AG20443 (cell line): ENCODE results near the gene ASPDH.
A peak's percentile ranks its signal among the peaks of the same experiment; 100 is the strongest.

ENCODE experiments used
- DNase-seq: peaks from one replicate; pipeline ENCODE4 v3.0.0; 2012; ENCODE audit warnings: low spot score, mixed read lengths

The ASPDH gene

GRCh38 chr19:50513746-50514345, at the start of gene ASPDH:
TSS of gene ASPDH (minus strand) at chr19:50513913. CDS start at chr19:50513823, 90 bp downstream.
- no peak for DNase-seq

DNA sequence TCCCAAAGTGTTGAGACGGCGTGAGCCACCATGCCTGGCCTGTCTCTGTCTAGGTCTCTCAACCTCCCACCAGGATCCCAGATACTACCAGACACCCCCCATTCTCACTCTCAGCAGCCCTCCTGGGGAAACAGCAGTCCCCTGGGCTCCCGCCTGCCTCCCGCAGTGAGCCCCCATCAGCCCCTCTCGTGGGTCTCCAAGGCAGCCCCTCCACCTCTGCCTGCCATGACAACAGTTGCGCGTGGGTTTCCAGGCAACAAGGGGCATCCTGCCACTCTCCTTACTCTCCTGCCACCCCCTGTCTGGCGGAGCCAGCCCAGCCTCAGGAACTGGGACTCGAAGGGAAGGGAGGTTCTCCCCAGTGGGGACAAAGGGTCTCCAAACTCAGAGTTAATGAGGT, 49.3 kb upstream of the ASPDH start:
- no peak for DNase-seq

DNA sequence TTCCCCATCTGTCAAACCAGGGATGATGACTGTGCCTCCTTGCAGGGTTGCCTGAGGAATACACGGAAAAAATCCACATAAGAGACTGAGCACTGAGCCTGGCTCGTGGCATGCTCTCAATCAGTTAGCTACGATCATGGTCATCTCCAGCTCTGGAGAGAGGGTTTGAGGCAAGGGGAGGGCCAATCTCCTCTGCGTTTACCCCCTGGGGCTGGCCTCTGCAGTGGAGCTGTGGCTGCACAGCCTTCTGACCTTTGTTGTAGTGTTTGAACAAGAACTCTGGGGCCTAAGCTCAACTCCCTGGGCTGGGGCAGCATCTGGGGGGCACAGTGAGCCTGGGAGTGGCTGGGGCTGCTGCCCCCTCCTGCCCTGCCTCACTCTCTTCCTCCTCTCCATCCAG, 48.6 kb upstream of the ASPDH start:
- no peak for DNase-seq

- no peak for DNase-seq
Measured at GRCh38 chr19:50559636-50560035, 45.9 kb upstream of the ASPDH start.

DNA sequence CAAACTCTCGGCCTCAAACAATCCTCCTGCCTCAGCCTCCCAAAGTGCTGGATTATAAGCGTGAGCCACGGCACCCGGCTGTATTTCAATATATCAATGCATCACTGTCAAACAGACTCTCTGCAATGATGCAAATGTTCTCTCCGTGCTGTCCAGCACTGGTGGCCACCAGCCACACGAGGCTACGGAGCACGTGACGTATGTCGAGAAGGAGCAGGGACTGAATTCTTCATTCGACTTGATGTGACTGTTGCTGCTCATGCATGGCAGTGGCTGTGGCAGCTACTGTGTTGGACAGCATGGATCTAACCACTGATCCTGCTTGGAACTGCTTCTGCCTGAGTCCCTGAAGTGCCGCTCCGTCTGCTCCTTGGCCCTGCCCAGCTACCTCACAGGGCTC, 44.7 kb upstream of the ASPDH start:
- DNase-seq, result no peak

GRCh38 chr19:50558039-50558438, 44.3 kb upstream of the ASPDH start:
- DNase-seq, result no peak

DNA sequence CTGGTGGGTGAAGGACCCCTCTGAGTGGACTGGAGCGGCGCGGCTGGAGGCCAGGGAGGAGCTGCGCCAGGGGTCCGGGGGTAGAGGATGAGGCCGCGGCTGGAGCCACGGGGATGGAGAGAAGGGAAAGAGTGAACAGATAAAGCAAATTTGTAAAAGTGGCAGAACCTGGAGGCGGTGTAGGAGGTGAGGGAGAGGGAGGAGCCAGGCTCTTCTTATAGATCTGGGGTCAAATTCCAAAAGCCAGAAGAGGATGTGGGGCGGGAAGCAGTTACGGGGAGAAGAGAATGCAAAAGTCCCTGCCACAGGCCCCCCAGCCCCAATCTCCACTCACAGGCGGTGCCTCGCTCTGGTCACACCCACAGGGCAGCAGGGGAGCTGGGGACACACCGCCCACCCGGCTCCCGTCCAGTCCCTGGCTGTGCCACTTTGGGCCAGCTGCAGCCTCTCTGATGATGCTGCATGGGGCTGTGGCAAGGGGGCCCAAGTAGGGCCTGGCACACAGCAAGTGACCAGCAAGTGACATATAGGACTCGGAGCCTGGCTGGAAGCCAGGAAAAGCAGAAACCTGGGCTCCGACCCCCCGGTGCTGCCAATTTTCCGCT, 43.4 kb upstream of the ASPDH start:
- DNase-seq, result no peak

DNA sequence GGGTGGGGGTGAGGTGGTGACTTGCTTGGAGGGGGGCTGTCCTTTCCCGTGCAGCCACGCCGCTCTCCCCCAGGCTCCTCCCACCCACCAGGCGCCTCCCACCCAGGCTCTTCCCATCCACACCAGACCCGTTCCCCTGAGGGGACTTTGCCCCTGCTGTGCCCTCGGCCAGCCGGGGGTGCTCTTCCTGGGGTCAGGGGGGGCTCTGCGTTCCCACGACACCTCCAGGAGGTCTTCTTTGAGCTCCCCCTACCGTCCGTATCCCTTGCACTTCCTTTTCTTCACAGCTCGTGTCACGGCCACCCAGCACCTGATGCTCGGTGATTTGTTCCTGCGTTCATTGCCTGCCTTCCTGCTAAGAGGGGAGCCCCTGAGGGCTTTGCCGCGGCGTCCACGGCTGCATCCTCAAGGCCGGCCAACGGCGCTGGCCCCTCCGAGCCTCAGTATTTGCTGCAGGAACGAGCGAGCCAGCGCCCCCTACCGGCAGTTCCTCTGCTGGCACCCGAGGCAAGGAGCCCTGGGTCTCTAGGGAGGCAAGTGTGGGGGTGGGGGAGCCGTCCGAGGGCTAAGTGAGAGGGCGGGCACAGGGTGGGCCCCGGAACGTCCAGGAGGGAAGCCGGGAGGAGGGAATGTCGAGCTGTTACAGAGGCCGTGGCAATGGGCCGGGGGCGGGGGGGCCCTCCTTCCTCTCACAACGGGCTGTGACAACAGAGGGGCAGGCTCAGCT, 42.7 kb upstream of the ASPDH start:
- DNase-seq, result peak; percentile 88

GRCh38 chr19:50555450-50556281, 42.0 kb upstream of the ASPDH start:
- no peak for DNase-seq

DNA sequence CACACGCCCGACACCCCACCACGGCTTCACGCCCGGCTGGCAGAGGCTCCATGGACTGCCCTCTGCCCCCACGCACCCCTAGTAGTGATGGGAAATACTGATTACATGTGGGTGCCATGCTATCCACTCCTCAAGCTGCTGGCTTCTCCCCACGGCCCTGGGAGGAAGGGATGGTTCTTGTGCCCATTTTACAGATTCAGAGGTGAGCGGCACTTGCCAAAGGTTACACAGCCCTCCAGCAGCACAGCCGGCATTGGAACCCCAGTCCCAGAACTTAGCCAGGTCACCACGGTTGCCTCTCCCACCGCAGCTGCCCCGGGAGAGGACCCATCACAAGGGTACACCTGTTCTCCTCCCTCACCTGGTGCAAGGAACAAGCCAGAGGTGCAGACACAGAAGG, 41.3 kb upstream of the ASPDH start:
- DNase-seq, result no peak

DNA sequence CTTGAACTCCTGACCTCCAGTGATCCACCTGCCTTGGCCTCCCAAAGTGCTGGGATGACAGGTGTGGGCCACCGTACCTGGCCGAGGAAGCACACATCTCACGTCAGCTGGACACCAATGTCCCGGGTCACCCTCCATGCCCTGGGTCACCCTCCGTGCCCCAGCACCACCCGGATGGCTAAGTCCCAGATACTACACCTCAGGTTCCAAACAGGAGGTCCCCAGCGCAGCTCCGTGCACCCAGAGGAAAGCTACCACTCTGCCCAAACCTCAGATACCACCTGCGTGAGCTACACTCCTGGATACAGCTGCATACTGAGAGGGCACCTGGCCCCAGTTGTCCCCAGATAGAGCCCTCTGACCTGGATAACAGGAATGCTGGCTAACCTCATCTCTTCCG, 40.5 kb upstream of the ASPDH start:
- no peak for DNase-seq

GRCh38 chr19:50553134-50553703, 39.5 kb upstream of the ASPDH start:
- no peak for DNase-seq

DNA sequence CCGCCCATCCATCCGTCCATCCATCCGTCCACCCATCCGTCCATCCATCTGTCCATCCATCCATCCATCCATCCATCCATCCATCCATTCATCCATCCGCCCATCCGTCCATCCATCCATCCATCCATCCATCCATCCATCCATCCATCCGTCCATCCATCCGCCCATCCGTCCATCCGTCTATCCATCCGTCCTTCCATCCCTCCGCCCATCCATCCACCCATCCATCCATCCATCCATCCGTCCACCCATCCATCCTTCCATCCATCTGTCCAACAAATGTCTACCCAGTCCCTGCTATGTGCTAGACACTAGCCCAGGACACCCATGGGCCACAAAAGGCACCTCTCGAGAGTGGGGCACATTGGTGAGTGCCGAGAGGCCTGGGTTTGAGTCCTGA, 38.8 kb upstream of the ASPDH start:
- no peak for DNase-seq

DNA sequence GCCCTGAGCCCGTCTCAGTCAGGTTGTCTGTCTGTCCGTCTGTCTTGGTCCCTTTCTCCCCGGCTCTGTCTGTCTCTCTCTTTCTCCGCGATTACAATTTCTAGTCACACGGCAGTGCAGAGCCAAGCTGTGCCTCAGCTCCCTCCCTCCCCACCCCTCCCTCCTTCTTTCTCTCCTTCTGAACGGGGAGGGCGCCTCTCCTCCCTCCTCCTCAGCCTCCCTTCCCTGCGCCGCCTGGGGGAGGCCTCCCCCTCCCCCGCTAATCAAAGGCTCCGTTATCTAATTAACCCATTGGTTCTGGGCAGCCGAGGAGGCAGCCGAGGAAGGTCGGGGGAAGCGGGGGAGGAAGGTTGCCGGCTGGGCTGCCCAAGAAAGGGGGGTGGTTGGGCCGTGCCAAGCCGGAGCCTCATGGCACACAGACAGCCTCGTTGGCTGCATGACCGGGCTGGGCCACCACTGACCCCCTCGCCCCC, 38.0 kb upstream of the ASPDH start:
- no peak for DNase-seq

GRCh38 chr19:50551034-50551714, 37.5 kb upstream of the ASPDH start:
- no peak for DNase-seq

DNA sequence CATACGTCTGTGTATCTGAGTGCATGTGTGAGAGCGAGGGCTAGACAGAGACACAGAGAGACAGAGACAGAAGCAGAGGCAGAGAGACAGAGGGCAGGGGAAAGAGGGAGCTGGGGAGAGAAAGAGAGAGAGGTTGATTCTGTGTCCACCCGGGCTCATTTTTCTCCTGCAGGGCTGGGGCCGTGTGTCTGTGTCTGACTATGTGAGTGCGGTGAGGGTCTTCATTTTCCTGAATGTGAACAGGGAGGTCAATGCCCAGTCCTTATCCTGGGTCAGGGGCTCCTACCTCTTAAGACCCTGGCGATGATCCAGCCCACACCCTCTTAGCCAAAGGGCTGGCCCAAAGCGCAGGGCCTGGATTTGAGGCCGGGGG, 36.9 kb upstream of the ASPDH start:
- DNase-seq, result no peak

DNA sequence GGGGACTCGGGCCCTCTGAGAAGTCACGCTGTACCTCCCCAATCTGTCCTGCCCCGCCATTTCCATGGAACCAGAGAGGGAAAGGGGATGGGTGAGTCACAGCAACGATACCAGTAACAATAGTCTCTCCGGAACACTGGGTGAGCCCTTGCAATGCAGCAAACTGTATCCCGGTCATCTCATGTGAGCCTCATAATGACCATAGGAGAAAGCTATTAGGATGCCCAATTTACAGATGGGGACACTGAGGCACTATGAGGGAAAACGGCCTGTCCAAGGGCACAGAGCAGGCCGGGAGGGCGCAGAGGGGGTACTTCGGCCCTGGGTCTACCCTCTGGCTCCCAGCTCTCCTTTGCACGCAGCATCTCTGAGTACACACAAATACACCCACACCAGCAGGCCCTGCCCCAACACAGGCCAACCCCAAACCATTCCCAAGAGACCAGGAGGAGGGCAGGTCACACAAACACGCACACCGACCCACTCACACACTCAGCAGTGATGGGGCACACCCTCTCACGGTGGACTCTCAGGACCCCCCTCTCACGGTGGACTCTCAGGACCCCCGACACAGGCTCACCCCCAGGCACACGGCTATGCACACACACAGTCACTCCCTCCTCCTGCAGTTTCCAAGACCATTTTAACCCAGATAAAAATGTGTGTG, 36.3 kb upstream of the ASPDH start:
- DNase-seq, result no peak

DNA sequence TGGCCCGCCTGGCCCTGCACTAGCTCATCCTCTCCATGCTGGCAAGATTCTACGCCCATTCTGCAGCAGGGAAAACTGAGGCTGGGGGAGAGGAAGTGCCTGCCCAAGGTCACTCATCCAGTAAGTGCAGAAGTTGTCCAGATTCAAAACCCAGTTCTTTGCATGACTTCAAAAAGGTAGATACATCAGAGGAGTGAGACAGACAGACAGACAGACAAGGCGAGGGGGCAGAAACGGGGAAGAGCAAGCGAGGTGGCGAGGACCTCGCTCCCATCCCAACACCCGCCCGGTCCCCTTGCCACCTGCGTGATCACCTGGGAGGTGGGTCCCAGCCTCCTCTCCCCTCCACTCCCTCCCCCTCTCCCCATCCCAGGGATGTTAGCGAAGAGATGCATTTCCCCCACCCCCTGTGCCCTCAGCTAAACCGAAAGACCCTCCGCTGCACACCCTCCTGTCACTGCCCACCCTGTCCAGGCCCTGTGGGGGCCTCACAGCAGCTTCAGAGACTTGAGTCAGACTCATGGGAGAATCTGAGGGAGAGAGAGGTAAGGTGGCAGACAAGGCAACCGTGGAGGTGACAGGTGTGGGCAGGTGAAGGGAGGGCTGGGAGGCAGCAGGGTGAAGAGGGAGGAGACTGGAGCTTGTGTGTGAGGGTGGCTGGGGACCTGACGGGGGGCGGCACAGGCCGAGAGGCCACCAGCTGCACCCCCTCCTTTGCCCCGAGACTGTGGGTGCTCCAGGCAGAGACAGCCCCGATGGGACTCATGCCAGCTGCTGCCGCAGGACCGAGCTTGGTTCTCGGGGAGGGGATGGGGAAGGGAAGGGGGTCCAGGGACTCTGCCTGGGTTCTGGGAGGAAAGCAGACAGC, 35.6 kb upstream of the ASPDH start:
- DNase-seq, result no peak

- no peak for DNase-seq
Measured at GRCh38 chr19:50548191-50549058, 34.7 kb upstream of the ASPDH start.
